ENCODE results near the gene PNKD.

PNKD gene

GRCh38 chr2:218273908-218274249 lies 3.6 kb downstream of the PNKD start:
- no peak for DNase-seq

- no peak for DNase-seq
These were observed 4.3 kb downstream of the PNKD start for GRCh38 chr2:218274586-218274985.

- DNase-seq = no peak
These were observed 5.2 kb downstream of the PNKD start for GRCh38 chr2:218275371-218276072.

GRCh38 chr2:218276986-218277755 lies 6.9 kb downstream of the PNKD start:
- DNase-seq = no peak

GRCh38 chr2:218277921-218278320 lies 7.6 kb downstream of the PNKD start:
- no peak for DNase-seq

GRCh38 chr2:218278531-218279360 lies 8.4 kb downstream of the PNKD start:
- DNase-seq = no peak

- no peak for DNase-seq
These were observed 10.0 kb downstream of the PNKD start for GRCh38 chr2:218280260-218280870.

DNA sequence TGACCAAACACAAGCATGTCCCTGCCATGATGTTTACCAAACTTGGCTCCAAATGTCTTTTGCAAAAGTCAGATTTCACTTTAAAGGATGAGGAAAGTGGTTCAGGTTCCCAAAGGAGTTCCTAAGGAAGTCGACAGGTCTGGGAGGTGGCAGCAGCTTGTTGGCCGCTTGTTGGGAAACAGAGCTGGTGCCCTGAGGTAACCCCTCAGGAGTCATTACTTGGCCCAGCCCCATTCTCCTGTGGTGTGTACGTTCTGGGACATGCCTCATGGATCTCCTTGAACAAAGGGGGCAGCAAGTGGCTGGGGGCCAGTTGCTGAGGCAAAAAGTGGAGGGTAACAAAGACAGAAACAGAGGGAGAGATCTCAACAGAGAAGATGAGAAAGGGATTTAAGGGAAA lies 11.1 kb downstream of the PNKD start:
- no peak for DNase-seq

DNA sequence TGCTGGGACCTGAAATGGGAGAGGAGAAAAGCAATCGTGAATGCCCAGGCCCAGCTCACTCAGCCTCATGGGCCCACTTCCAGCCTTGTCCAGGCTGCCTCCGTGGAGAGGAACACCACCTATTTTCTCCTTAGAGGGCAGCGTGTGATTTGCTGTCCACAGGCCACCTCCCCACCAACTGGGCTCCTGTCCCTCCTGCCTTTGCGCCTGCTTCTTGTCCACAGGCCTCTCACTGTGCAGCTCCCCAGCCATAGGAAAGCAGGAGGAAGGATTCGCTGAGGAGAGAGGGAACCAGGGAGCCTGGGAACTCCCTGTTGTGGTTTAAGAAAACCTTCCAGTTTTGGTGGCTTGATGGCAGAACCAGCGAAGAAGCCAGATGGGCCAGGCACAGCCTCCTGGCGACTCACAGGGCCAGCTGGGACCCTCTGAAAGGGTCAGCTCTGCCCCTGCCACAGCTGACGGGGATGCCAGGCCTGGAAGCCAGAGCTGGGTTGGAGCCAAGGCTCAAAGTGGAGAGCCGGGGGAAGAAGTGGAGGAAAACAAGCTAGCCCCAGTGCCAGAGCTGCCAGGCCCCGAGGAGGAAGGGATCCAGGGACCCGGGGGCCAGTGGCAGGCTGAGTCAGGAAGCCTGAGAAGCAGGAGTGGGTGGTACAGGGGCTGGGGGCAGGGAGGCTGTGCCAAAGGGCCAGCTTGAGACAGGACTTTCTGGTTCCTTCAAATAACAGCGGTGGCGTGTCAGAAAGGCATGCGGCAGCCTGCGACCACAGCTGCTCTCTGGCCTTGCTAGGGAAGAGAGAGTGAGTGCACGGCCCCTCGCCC lies 12.1 kb downstream of the PNKD start:
- no peak for DNase-seq

DNA sequence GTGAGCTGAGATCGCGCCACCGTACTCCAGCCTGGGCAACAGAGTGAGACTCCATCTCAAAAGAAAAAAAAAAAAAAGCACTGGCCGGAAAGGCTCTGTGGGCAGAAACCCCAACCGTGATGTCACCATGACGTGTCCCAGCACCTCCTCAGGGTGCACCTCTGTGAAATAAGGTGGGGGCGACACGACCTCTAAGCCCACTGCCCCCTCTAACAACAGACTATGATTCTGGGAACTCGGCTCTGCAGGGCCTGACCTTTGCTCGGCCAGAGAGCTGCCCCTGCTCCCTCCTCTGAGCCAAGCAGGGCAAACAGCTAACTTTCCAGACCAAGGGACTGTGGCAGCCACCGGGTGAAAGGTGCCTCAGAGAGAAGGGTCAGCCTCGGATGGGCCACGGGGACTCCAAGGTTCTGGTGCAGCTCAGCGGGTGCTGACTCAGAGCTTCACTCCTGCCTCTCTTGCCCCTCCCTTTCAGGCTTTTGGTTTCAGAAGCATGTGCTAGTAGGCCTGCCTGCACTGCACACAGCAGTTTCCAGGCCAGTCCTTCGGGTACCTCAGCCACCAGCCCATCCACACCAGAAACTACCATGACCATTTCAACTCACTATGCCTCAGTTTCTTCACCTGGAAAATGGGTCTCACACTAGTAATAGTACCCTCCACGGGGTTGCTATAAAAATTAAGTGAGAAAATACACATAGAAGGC lies 13.9 kb downstream of the PNKD start:
- DNase-seq = peak; percentile 55

- no peak for DNase-seq
These were observed 15.3 kb downstream of the PNKD start for GRCh38 chr2:218285604-218286003.

GRCh38 chr2:218286570-218287459 lies 16.5 kb downstream of the PNKD start:
- peak; percentile 76 for DNase-seq

DNA sequence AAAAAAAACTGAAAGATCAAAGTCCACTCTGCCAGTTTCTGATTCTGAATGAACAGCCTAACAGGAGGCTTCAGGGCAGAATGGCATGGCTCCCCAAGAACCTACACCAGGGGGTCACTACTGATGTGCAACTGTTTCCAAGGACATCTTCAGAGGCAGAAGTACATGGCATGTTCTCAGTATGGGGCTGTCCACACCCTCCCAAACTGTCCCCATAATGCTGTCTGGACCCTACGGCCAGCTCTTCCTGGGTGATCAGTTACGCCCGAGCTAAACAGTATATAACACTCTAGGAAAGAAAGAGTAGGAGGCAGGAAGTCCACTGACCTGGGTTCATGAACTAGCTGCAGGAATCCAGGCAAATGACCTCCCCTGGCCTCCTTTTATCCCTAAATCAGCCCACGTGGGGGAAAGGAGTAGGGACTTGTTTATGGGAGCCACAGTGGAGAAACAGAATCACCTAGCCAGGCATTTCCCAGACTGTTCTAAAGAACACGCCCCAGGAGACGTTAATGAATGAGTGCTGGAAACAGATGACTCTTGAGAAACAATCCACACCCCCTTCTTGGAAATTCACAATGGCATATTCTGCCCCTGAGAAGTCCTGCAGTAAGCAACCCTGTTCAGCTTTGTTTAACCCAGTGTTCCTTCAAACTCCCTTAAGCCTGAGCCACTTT lies 19.5 kb downstream of the PNKD start:
- DNase-seq = no peak

GRCh38 chr2:218290316-218291261 lies 20.3 kb downstream of the PNKD start:
- DNase-seq = peak; percentile 47

DNA sequence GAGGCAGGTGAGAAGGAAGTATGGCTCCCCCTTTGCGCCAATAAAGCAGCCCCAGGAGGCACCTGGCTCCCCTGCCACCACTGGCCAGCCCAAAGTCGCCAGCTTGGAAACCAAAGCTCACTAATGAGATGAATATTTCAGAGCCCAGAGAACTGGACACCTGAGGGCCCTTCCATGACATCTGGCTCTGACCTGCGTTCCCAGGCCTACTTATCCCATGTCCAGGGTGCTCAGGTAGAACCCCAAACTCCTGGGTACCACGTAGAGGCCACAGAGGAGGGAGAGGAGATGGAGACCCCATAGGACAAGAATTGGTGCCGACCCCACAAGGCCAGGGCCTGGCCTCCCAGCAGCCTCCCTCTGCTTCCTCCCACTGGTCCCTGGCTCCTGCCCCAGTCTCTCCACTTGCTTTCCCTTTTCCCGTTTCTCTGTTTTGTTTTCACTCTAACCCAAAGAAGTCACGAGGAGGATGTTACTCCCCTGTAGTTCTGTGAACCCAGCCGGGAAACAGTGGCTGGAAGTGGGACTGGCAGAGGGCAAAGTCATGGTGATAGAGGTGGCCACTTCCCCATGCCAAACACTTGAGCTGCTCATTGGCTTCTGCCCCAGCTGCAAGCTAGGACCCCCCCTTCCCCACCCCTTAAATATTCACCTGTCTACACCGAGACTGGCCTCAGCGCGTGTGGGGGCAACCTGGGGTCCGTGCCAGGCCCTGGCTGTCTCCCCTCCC lies 21.2 kb downstream of the PNKD start:
- no peak for DNase-seq

- DNase-seq = peak; percentile 80
These were observed 22.0 kb downstream of the PNKD start, which contains the start of gene TMBIM1 for GRCh38 chr2:218292048-218293014. Gene TMBIM1, minus strand, starts transcription at chr2:218292503. Its CDS starts 10,362 bp downstream, at chr2:218282141.

Measured in activated CD8-positive, alpha-beta memory T cell treated with anti-CD3 and anti-CD28 coated beads, Interleukin-2, amount 50 U/mL, for 4 hours (primary cell).